Measurements from ENCODE around the gene TMEM81.

- TF ChIP-seq CTCF (conservative IDR thresholded peaks at IDR 0.05 in 1 of 2, IDR thresholded peaks at IDR 0.05 in 1 of 2; ENCODE audit: extremely low read depth in 1 of 2, insufficient read depth in 1 of 2, low read depth in 1 of 2, low read length in 2 of 2): no peak
- TF ChIP-seq EZH2 (IDR thresholded peaks at IDR 0.05; ENCODE audit: borderline replicate concordance, low read length): no peak
Observed at GRCh38 chr1:205057808-205058575, 26.3 kb downstream of the TMEM81 start.
